Coronary artery (tissue), 2 donors: ENCODE results near the gene RBKS.

Experiments
- DNase-seq: peaks from one replicate; pipeline ENCODE4 v3.0.0-alpha.2; 2017; ENCODE audit warnings: low spot score
- H3K27ac ChIP-seq, 2 donors: fragments of 200-600 bp; sonication (generic); one replicate each; pipeline ENCODE4 v1.5.1; 2016 to 2019
- H3K4me3 ChIP-seq: fragments of 200-600 bp; sonication (generic); 2 replicates; pipeline ENCODE4 v1.5.1; 2016; ENCODE audit warnings: mild to moderate bottlenecking, moderate library complexity
- TF ChIP-seq, protein P1 (sequence below): fragments of 200-600 bp; sonication (generic); IDR thresholded peaks from one replicate; pipeline ENCODE4 v1.5.1; 2019; ENCODE audit warnings: antibody characterized with exemption

RBKS gene

DNA sequence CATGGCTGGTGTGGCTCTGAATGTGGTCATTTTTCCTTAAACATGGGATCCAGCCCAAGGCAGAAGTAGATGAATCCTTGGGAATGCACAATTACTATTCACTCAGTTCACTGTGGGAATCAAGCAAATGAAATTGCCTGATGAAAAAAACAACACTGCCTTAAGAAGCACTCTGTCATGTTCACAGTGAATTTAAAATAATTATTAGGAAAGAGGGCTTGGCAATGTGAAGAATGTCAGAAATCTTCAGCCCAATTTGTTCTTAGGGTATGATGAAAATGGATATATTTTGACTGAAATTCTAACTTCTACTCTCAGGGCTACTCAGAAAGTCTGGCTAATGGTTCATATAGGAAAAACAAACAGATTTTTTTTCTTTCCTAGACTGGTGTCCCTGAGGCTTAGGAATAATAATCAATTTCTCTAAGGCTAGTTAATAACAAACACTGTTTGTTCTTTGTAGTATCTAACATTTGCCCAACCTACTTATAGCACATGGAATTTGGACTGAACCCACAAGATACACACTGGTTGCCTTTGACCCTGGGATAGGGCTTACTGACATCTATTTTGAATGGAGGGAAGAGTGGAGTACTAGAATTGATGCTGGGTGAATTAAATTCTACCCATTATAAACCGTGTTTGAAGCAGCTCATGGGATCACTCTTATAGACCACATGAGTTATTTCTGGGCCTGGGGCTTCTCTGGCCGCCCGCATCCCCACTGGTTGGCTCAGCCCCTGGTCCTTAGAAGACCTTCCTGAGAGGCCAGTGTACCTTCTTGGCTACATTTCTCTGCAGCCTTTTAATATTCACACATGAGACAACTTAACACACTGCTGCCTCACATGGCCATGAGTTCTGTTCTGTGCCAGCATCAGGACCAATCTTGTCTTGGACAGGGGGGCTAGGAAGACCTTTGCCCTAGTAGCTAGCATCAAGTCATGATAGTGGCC, 127.0 kb downstream of the RBKS start:
- no peak for DNase-seq
- no peak overlapping the region for H3K27ac ChIP-seq
- no peak overlapping the region for H3K4me3 ChIP-seq
- TF ChIP-seq, protein P1, sequence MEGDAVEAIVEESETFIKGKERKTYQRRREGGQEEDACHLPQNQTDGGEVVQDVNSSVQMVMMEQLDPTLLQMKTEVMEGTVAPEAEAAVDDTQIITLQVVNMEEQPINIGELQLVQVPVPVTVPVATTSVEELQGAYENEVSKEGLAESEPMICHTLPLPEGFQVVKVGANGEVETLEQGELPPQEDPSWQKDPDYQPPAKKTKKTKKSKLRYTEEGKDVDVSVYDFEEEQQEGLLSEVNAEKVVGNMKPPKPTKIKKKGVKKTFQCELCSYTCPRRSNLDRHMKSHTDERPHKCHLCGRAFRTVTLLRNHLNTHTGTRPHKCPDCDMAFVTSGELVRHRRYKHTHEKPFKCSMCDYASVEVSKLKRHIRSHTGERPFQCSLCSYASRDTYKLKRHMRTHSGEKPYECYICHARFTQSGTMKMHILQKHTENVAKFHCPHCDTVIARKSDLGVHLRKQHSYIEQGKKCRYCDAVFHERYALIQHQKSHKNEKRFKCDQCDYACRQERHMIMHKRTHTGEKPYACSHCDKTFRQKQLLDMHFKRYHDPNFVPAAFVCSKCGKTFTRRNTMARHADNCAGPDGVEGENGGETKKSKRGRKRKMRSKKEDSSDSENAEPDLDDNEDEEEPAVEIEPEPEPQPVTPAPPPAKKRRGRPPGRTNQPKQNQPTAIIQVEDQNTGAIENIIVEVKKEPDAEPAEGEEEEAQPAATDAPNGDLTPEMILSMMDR = no peak

DNA sequence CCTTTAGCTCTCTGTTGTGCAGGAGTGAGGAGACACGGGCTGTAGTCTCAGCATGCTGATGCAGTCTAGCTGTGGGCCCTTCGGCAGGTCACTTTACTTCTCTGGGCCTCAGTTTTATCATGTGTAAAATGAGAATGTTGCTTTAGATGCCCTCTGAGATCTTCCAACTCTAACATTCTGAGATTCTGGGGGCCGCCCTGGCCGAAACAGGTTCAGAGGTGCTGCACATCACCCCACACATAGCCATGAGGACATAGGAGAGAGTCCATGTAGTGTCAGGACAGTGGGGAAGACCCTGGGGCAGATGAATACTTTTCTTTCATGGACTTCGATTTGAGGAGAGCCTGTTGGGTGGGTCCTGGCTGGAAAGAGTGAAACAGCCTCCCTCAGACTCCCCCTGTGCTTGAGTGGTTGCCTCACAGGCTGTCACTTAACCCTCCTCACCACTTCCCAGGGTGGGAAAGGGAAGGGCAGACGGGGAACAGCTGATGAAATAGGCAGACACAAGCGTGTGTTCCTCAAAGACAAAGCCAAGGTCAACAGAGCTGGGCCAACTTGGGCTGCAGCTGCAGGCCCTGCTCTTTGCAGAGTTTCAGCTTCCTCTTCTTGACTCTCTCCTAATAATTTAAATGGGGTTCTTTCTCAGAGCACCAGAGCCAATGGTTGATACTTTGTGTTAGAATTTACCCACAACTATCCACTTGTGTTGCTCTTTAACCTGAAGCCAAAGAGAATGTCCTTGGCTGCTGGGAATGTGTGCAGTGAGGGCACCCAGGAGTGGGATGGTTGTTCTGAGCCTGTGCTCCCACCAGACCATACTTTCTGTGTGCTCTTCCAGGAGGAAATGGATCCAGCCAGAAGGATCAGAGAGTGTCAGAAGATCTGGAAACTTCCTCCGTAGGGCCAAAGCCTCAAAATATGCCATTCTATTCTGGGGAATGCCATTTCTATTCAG, 133.4 kb downstream of the RBKS start:
- Histone ChIP-seq H3K27ac (peak overlapping the region; percentile 12 to 52), H3K4me3 (no peak overlapping the region)
- TF ChIP-seq, protein P1 = no peak
- DNase-seq = no peak

DNA sequence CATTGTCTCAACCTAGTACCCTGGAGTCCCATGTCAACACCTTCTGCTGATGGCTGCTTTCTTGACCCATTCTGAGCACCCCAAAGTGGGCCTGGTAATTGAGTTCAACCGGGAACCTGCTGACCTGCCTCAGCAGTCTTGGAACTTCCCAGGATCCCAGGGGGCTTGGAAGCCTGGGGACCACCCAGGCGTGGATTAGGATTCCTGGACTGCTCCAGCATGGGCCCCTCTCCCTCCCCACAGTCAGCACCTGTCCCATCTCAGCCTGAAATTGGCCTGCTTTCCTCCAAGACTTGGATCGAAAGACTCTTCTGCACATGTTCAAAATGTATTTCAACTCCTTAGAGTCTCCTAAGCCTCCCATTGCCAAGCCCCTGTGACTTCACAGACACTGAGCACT, 134.1 kb downstream of the RBKS start:
- Histone ChIP-seq H3K27ac (no peak overlapping the region), H3K4me3 (no peak overlapping the region)
- no peak for DNase-seq
- TF ChIP-seq, protein P1 = no peak

DNA sequence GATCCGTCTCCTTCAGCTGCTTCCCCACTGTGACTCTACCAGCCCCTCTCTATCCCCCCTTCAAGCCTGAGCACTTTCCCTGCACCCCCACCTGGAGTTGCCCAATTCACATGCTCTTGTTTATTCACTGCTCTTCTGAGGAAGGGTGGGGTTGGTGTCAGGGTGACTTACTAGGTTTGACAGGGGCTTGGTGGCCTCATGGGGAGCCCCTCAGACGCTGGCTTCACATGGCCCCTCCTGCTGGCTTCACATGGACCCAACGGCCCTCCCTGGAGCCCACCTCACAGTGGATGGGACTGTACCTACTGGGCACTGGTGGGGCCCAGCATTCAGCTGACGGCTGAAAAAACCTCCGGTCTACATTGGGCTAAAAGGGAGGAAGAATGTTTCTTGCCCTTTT, 135.4 kb downstream of the RBKS start:
- no peak for DNase-seq
- TF ChIP-seq, protein P1 = no peak
- Histone ChIP-seq H3K4me3 (no peak overlapping the region), H3K27ac (no peak overlapping the region)

DNA sequence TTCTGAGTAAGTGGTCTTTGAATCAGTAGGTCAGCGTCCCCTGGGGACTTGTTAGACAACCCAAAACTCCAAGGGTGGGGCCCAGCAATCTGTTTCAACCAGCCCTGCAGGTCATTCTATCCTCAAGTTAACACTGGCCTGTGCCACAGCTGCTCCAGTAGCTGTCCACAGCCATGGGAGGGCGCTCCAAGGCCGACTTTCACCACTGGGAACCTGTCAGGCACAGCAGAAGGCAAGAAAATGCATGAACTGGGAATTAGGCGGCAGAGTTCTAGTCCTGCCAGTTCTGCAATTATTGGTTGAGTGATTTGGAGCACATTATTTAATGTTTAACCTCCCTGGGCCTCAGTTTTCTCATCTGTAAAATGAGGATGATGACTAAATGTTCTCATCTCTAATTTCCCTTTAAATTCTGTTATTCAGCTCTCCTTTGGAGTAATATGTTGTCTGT, 136.0 kb downstream of the RBKS start:
- Histone ChIP-seq H3K27ac (no peak overlapping the region), H3K4me3 (no peak overlapping the region)
- TF ChIP-seq, protein P1 = peak; percentile 55
- DNase-seq = no peak

DNA sequence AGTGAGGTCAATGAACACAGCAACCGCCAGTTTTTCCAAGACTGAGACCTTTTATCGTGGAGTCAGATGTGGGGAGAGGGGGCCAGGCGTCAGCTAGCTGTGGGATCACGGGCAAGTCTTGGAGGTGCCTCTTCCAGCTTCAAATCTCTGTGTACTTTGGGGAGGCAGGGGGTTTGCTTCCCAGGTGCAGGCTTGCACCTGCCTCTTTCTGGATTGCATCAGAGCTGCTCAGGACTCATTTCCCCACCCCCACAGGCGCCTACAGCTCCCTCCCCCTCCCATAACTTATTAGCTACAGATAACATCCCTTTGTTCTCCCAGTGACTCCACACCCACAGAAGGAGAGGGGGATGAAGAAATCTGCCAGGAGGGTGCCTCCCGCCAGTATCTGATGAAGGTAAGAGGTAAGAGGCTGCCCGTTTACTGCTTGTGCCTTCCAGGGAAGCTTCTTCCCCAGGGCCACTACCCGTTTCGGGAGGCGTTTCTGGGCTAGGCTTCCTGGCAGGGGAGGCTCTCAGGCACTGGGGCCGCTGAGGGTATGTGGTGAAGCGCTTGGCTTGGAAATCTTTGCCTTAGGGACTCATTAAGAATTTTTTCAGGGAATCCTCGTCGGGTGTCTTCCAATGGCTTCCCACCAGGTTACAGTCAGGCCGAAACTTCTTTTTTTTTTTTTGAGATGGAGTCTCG, 137.5 kb downstream of the RBKS start:
- no peak for DNase-seq
- H3K4me3 ChIP-seq = no peak overlapping the region
- TF ChIP-seq, protein P1 = no peak
- no peak overlapping the region for H3K27ac ChIP-seq
